ENCODE measurements around the gene CERS6.

Gene CERS6

GRCh38 chr2:168596881-168597655 is 141.0 kb downstream of the CERS6 start:
- no peak for TF ChIP-seq CTCF (IDR thresholded peaks at IDR 0.05; ENCODE audit: control insufficient read depth, insufficient read depth, low read depth, low read length, missing control alignments)
- no peak overlapping the region for H3K4me3 ChIP-seq (ENCODE audit: control insufficient read depth, low read depth, low read length)
- DNase-seq (ENCODE audit: low read depth): no peak

- H3K4me3 ChIP-seq (ENCODE audit: control insufficient read depth, low read depth, low read length): no peak overlapping the region
- DNase-seq (ENCODE audit: low read depth): no peak
- TF ChIP-seq CTCF (IDR thresholded peaks at IDR 0.05; ENCODE audit: control insufficient read depth, insufficient read depth, low read depth, low read length, missing control alignments): no peak
These were observed 143.7 kb downstream of the CERS6 start for GRCh38 chr2:168599738-168600137.

- H3K4me3 ChIP-seq (ENCODE audit: control insufficient read depth, low read depth, low read length): no peak overlapping the region
- TF ChIP-seq CTCF (IDR thresholded peaks at IDR 0.05; ENCODE audit: control insufficient read depth, insufficient read depth, low read depth, low read length, missing control alignments): no peak
- DNase-seq (ENCODE audit: low read depth): no peak
These were observed 144.9 kb downstream of the CERS6 start for GRCh38 chr2:168600949-168601348.

GRCh38 chr2:168601741-168602140 is 145.7 kb downstream of the CERS6 start:
- H3K4me3 ChIP-seq (ENCODE audit: control insufficient read depth, low read depth, low read length): no peak overlapping the region
- DNase-seq (ENCODE audit: low read depth): no peak
- no peak for TF ChIP-seq CTCF (IDR thresholded peaks at IDR 0.05; ENCODE audit: control insufficient read depth, insufficient read depth, low read depth, low read length, missing control alignments)

GRCh38 chr2:168602379-168602778 is 146.3 kb downstream of the CERS6 start:
- no peak overlapping the region for H3K4me3 ChIP-seq (ENCODE audit: control insufficient read depth, low read depth, low read length)
- no peak for TF ChIP-seq CTCF (IDR thresholded peaks at IDR 0.05; ENCODE audit: control insufficient read depth, insufficient read depth, low read depth, low read length, missing control alignments)
- no peak for DNase-seq (ENCODE audit: low read depth)

GRCh38 chr2:168602846-168603401 is 146.9 kb downstream of the CERS6 start:
- TF ChIP-seq CTCF (IDR thresholded peaks at IDR 0.05; ENCODE audit: control insufficient read depth, insufficient read depth, low read depth, low read length, missing control alignments): no peak
- H3K4me3 ChIP-seq (ENCODE audit: control insufficient read depth, low read depth, low read length): no peak overlapping the region
- no peak for DNase-seq (ENCODE audit: low read depth)
